HG03196 (cell line): ENCODE results near the gene FBXL7.

Source experiments
- ATAC-seq: cut with Tn5 transposase; IDR thresholded peaks from one replicate; pipeline ENCODE4 v1.9.1; 2021; ENCODE audit not compliant: unreplicated experiment

Gene FBXL7

GRCh38 chr5:15647251-15647650, 147.3 kb downstream of the FBXL7 start:
- no peak for ATAC-seq

GRCh38 chr5:15650266-15650665, 150.3 kb downstream of the FBXL7 start:
- no peak for ATAC-seq

- ATAC-seq, result no peak
Observed at GRCh38 chr5:15654779-15655178, 154.8 kb downstream of the FBXL7 start.

GRCh38 chr5:15655683-15656082, 155.7 kb downstream of the FBXL7 start:
- no peak for ATAC-seq

GRCh38 chr5:15664961-15665360, 165.0 kb downstream of the FBXL7 start:
- no peak for ATAC-seq

- no peak for ATAC-seq
Observed at GRCh38 chr5:15669826-15670225, 169.8 kb downstream of the FBXL7 start.

GRCh38 chr5:15674716-15675115, 174.7 kb downstream of the FBXL7 start:
- no peak for ATAC-seq

- ATAC-seq, result no peak
Observed at GRCh38 chr5:15676591-15676990, 176.6 kb downstream of the FBXL7 start.

- no peak for ATAC-seq
Observed at GRCh38 chr5:15679161-15679560, 179.2 kb downstream of the FBXL7 start.

GRCh38 chr5:15680455-15680854, 180.5 kb downstream of the FBXL7 start:
- no peak for ATAC-seq

- no peak for ATAC-seq
Observed at GRCh38 chr5:15682122-15682521, 182.1 kb downstream of the FBXL7 start.

- no peak for ATAC-seq
Observed at GRCh38 chr5:15682566-15682965, 182.6 kb downstream of the FBXL7 start.

- no peak for ATAC-seq
Observed at GRCh38 chr5:15683332-15683731, 183.4 kb downstream of the FBXL7 start.

GRCh38 chr5:15687401-15687800, 187.4 kb downstream of the FBXL7 start:
- no peak for ATAC-seq

- ATAC-seq, result no peak
Observed at GRCh38 chr5:15689836-15690235, 189.9 kb downstream of the FBXL7 start.

GRCh38 chr5:15690611-15691010, 190.6 kb downstream of the FBXL7 start:
- ATAC-seq, result no peak

- ATAC-seq, result no peak
Observed at GRCh38 chr5:15691521-15691920, 191.5 kb downstream of the FBXL7 start.

- no peak for ATAC-seq
Observed at GRCh38 chr5:15692706-15693381, 192.9 kb downstream of the FBXL7 start.

- no peak for ATAC-seq
Observed at GRCh38 chr5:15693382-15693728, 193.4 kb downstream of the FBXL7 start.

GRCh38 chr5:15693933-15694332, 194.0 kb downstream of the FBXL7 start:
- no peak for ATAC-seq

GRCh38 chr5:15694696-15695214, 194.8 kb downstream of the FBXL7 start:
- no peak for ATAC-seq

- no peak for ATAC-seq
Observed at GRCh38 chr5:15695215-15695731, 195.3 kb downstream of the FBXL7 start.

GRCh38 chr5:15700373-15700772, 200.4 kb downstream of the FBXL7 start:
- no peak for ATAC-seq
